ENCODE data around the gene ANXA4.
"Not testable (repeated sequence)": the region's sequence is repeated elsewhere in the genome, so short reads cannot be mapped to it uniquely, and the experiment has no call there.

ANXA4 gene

DNA sequence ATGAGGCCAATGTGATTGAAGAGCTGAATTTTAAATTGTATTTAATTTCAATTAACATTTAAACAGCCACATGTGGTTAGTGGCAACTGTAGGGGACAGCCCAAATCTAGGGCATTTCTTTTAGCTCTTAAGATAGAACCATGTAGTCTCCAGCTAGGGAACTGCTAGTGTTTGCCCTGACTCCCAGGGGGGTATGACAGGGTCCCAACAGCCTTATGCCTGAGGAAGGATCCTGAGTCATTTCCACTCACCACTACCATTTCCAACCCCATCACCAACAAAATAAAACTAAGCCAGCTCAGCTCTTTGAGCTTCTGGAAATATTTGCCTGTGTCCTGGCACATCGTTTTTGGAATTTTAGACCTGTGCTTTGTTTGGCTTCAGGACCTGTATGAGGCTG, 73.8 kb downstream of the ANXA4 start:
- DNase-seq: no peak

DNA sequence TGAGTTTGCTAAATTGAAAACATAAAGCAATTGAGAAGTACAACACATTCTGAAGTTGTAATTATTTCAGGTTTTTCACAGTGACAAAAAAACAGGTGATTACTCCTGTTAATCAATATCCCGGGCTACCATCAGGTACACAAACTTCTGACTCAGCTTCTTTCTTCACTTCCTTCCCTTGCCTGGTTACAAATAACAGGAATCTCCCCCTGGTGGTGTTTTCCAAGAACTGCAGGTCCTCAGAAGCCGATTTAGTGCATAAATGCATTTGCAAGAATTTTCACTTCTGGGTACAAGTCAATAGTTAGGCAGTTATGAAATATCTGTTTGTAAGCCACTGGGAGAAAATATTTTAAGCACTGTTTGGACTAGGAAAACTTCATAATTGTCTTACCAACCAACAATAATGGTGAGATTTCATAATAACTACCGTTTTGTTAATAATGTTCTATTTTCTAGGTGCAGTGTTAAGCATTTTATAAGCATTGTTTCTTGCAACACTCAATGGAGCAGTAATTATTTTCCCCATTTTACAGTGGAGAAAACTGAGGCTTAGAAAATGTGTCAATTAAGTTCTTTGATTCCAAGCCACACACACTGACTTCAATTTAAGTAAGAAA, 75.1 kb downstream of the ANXA4 start:
- DNase-seq: peak; percentile 66

DNA sequence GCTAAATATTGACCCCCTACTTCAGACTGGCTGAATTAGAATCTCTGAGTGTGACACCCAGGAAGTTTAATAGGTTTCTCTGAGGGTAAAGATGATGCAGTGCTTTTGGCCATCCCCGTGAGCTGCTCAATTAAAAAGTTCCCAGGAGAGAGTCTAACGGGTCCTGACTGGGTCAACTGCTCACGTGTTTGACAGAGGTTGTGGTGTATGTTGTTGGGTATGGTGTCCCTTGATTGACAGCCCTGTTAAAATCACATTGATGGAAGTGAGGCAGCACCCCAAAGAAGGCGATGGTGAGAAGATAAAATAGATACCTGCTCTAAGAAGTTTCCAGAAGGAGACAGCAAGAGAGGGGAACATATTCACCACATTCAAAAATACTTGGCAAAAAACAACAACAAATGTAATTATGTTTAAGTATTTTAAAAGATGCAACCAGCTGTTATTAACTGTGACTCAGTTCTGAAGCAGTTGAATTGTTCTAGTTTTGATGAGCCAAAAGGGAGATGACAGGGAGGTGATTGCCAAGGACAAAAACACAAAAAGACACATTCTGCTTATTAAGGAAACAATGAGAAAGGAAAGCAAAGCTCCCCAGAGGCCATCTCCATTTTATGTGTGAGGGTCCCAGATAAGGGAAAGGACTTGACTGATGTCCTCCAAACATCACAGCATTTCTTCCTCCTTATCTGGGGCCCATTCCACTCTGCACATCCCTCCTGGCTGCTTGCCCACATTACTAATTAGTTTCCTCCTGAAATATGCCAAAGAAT, 76.0 kb downstream of the ANXA4 start:
- DNase-seq: no peak

DNA sequence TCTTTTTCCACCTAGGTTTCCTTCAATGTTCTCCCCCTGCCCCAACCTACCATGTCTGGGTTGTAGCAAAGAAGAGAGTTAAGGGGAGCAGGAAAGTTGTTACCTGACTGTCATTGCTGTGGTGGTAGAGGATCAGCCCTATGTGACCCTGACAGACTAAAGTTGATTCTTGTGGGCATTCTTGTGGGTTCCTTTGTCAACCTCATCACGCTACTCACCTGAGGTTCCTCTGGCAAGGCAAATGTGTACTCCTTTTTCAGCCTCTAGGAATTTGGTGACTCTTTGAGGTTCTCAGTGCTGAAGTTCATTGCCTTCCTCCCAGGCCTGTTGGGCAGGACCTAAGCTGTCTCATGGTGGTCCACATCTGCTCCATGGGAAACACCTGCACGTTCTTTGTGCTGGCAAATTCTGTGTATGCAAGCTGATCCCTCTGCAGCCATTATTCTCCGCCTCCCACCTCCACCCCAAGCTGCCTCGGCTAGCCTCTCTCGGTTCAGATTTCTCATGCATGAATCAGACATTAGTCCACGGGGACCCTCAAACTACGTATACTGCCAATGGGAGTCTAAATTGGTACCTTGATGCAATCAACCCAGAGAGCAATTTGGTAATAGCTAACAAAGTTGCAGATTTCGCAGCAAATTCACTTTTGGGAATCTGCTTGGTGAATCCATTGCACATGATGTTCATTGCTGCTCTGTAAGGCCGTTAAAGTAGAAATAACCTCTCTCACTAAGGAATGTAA, 86.0 kb downstream of the ANXA4 start:
- no peak for DNase-seq

DNA sequence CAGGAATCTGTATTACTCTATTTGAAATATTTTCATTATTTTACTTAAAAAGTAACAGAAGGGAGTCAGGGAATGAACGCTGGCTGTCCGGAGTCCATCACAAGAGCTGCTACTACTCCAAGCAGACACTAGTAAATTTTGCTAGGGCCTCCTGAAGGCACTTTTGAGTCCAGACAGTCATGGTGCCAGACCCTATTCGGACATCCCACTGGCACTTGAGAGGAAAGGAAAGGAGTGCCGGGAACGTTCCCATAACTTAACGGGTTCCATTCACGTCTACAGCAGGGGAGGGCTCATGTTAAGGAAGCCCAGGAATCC, 87.0 kb downstream of the ANXA4 start:
- DNase-seq: no peak

DNA sequence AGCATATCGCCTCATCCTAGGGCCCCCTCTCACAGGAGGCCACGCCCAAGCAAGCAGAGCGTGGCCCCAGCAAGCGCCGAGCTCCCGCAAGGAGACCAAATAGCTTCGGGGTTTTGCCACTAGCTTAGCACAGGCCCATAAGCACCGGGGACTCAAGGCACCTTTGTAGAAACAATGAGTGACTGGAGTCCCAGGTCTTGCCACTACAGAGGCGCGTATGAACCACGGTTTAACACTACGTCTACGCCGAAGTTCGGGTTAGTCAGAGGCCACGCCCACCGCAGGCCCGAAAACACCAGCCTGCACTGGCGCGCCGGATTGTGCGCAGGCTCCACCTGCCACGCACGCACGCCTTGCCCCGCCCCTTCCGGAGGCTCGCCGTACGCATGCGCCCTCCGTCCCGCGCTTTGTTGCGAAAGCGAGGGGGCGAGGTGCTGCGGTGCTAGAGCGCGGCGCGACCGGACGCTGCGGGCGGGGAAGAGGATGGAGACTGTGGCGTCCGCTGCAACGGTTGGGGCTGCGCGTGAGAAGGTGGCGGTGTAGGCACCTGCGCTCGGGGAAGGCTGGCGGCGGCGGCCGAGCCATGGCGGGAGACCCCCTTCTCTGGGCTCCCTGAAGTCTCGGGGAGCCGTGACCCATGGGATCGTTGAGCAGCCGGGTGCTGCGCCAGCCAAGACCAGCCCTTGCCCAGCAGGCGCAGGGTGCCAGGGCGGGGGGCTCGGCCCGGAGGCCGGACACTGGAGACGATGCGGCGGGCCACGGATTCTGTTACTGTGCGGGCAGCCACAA, 87.5 kb downstream of the ANXA4 start, which contains the start of gene GMCL1:
Gene GMCL1 (plus strand): TSS at position 405 of the 789 bp plus-strand sequence. CDS start 233 bp downstream, at position 638.
- peak; percentile 92 for DNase-seq

DNA sequence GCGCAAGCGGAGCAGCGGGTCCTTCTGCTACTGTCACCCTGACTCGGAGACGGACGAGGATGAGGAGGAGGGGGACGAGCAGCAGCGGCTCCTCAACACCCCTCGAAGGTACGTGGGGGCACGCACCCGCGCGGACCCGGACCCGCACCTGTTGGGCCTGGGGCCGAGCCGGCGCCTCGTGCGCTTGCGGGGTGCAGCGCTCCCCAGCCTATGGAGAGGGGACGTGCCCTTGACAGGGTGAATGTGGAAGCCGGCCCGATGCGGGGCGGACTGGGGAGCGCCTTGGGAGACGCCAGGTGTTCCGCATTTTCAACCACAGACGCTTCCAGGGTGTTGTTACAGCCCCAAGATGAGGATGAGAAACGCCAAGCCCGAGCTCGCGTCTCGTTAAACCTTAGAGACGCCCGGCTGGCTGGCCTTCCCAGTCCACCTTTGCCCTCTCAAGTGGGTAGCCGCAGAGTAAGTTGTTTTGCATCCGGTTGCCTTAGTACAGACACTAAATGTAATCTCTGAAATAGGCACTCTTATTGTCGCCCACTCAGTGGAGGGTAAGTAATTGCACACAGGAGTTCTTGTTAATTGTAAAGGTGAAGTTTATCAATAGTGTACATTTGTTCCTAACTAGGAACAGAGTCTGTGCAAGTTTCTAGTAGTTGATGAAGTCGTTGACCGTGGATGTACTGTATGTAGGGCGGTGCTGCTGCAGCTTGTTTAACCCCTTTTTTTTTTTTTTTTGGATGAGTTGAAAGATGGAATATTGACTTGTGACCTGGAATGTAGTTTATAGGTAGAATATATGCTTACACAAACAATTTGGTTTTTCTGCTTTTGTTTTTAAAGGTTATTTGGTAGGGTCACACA, 88.3 kb downstream of the ANXA4 start:
- no peak for DNase-seq

DNA sequence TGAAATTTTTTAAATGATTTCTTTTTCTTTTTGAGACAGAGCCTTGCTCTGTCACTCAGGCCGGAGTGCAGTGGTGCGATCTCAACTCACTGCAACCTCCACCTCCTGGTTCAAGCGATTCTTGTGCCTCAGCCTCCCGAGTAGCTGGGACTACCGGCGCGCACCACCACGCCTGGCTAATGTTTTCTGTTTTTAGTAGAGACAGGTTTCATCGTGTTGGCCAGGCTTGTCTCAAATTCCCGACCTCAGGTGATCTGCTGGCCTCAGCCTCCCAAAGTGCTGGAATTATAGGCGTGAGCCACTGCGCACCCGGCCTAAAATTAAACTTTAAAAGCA, 88.9 kb downstream of the ANXA4 start:
- DNase-seq: not testable (repeated sequence)

DNA sequence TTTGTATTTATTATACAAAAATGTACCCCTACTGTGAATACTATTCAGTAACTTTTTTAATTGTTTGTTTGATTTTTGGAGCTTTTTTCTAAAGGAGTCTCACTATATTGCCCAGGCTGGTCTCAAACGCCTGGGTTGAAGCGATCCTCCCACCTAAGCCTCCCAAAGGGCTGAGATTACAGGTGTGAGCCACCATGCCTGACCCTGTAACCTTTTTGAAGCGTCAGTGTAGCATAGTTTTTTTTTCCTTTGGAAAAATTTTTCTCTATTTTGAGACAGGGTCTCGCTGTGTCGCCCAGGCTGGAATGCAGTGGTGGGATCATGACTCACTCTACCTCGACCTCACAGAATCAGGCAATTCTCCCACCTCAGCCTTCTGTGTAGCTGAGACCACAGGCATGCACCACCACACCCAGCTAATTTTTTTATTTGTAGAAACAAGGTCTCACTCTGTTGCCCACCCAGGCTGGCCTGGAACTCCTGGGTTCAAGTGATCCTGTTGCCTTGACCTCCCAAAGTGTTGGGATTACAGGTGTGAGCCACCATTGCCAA, 89.5 kb downstream of the ANXA4 start:
- no peak for DNase-seq

DNA sequence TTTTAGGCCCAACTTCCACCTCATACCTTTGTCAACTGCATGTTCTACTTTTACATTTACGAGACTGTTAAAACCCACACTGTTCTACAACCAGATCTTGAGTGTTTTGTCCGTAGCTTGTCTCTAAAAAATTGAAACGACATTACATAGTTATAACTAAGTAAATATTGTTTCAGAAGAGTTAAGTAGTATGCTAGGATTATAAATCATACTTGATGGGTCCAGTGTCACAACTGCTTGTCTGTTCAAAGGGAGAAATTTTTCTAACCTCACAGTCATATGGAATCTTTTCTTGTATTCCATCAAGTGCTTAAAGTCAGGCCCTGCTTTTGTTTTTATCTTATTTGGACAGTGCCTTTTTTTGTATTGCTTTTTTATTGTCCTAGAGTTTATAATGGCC, 91.8 kb downstream of the ANXA4 start:
- DNase-seq: no peak

DNA sequence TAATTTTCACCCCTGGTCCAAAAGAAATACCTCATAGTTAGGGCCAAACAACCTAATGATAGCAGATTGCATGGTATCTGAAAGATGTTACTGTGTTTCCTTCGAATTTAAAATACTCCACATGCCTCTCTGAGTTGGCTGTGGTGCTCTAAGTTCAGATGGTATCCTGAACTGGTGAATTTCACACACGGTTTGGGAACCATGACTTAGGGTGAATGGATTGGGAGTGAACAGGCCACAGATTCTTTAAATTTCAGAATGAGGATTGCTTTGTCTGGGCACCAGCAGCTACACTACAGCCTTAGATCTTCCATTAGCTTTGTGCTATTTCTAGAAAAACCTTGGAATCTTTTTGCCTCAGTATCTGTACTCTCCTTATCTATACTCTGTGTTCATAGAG, 93.7 kb downstream of the ANXA4 start:
- no peak for DNase-seq

DNA sequence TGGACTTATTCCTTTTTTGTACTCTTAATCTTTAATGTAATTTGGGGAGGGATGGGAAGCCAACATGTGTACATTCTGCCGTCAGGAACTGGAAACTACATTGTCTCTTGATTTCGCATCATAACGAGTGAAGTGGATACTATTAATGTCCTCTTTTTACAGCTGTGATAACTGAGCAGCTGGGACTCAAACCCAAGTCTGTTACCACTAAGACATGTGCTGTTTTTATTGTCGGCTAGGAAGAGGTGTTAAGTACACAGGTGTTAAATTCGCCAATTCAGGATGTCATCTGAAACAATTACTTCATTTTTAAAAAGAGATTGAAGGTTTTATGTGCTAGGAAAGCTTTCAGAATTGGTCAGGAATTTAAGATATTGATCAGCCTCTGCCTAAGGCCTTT, 94.4 kb downstream of the ANXA4 start:
- no peak for DNase-seq

DNA sequence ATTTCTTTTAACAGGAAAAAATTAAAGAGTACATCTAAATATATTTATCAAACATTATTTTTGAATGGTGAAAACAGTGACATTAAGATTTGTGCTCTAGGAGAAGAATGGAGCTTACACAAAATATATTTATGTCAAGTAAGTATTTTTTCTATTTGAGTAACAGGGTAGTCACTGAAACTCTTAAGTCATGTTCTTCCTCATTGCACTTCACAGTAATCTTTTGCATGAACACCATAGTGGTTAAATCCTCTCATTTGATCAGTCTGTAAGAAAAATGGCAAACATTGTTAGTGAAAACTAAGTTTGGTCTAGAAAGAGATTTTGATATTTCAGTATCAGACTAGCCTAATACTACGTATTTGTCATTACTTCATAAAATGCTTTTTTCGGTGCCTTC, 95.6 kb downstream of the ANXA4 start:
- DNase-seq: no peak

DNA sequence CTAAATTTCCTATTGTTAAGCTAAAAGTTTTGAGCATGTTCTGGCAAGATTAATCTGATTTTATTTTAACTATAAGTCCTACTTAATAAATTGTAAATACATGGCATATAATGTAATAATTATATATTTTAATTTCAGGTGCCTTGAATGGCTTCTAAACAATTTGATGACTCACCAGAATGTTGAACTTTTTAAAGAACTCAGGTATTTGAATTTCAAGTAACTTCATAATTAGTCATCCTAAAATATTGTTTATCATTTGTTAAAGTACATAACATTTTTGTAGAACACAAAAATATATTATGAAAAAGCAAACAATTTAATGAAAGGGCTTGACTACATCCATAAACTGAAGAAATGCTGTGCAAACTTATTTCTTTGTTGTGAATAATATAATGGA, 102.1 kb downstream of the ANXA4 start:
- no peak for DNase-seq

DNA sequence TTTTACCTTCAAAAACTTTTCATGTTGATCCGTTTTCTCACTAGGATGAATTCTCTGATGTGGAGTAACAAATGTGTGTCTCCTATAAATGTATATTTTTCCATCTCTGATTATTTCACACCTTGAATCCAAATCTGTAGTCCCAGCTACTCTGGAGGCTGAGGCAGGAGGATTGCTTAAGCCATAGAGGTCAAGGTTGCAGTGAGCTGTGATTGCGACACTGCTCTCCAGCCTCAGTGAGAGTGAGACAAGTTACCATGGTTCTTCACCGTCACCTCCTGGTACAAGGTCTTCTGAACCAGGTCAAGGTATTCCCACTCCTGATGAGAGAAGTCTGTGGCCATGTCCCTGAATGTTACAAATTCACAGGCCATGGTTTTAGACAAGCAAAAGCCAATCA, 102.6 kb downstream of the ANXA4 start:
- no peak for DNase-seq

DNA sequence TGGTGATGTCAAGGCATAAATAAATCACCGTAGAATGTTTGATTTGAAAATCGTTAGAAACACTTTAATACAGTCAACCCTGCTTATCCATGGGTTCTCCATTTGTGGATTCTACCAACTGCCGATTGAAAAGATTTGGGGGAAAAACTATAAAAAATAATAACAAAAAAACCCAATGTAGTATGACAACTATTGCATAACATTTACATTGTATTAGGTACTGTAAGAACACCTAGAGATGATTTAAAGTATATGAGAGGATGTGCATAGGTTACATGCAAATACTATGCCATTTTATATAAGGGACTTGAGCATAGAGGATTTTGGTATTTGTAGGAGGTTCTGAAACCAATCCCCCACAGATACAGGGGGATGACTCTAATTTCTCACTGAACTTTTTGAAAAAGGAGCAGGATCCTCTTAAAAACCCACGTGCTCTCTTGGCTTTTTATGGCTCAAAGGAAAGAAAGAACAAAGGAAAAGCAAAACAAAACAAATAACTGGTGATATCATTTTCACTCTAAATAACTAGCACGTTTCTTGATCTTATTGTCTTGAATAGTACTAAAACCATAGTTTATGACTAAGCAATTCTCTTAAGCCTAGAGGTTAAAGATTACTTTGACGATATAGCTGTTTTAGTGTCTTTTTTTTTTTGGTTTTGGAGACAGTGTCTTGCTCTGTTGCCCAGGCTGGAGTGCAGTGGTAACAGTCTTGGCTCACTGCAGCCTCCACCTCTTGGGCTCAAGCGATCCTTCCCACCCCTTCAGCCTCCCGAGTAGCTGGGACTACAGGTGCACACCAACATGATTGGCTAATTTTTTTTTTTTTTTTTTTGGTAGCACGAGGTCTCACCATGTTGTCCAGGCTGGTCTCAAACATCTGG, 104.5 kb downstream of the ANXA4 start:
- DNase-seq: no peak

DNA sequence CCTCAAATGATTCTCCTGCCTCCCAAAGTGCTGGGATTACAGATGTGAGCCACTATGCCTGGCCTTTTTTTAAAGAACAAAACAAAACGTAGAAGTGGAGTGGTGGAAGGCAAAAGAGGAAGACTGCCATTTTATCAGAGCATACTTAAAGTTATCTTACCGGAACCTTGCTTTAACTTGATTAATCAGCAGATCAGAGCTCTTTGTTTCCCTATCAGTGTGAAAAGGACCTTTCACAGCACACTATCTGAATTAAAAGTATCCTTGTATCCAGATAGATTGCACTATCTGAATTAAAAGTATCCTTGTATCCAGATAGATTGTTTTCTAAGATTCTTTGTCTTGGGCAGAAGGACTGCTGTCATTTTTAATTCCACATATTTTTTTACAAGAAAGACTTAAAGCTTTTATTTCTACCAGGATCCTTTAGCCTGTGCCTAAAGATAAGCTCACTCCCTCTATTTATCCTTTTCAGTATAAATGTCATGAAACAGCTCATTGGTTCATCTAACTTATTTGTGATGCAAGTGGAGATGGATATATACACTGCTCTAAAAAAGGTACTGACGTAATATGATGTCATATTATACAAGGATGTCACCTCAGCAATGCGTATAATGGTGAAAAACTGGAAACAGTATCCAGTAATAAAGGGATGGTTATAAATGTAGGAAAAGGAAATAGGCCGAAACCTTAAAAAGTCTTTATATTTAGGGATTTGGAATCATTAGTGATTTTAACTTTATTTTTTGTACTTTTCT, 105.3 kb downstream of the ANXA4 start:
- DNase-seq: no peak

DNA sequence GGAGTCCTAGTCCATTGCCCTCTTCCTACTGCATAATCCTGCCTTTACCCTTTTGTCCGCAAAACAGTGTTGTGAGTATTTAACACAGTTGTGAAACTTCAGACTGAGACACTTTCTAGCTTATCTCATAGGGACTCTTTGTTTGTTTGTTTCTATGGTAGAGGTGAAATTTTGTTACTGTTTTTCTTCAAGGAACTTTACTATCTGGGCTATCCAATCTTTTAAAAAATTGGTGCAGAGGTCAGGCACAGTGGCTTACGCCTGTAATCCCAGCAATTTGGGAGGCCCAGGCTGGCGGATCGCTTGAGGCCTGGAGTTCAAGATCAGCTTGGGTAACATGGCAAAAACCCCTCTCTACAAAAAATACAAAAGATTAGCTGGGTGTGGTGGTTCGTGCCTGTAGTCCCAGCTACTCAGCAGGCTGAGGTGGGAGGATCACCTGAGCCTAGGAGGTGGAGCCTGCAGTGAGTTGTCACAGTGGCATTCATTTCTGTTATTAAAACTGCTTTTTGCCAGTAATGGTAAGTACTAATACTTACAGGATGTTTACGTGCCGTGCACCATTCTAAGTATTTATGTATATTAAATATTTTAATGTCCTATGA, 106.4 kb downstream of the ANXA4 start:
- no peak for DNase-seq

DNA sequence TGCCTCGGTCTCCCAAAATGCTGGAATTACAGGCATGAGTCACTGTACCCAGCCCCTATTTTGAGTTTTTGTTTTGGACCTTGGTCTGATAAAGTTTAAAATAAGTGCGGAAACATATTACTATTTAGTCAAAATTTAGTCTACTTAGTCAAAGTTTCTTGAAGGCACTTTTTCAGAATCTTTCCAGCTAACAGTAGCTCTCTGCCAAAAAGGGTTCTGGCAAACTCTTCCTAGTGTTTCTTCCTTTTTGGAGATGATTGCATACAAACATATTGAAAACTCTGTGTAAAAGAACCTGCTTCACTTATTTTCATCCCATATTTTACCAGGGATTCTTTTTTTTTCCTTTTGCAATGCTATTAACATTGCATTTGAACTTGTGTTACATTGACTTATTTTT, 116.3 kb downstream of the ANXA4 start:
- no peak for DNase-seq

DNA sequence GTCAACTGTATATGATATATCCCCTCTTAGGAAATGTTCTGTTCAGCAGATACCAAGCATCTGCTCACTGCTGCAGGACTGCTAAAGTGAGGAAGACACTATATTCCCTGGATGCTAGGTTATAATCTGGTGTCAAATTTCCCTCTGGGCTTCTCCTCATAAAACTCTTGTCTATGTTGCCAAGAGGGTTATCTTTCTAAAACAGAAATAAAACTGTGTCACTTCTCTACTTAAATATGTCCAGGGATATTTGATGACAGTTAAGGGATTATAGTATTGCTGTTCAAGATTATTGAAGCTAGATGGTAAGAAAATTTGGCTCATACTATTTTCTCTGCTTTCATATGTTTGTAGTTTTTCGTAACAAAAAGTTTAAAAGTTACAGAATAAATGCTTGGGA, 121.4 kb downstream of the ANXA4 start:
- no peak for DNase-seq
